NCI-H1417 treated with DMSO at 0.1 percent for 48 hours (cell line): ENCODE results near the gene SPINK6.

Experiments
- DNase-seq: peaks from one replicate; lab custom pipeline; 2025; lab: John Stamatoyannopoulos, UW

Gene SPINK6

GRCh38 chr5:148224117-148224742 is 21.4 kb downstream of the SPINK6 start:
- DNase-seq = no peak

GRCh38 chr5:148228392-148228984 is 25.6 kb downstream of the SPINK6 start:
- no peak for DNase-seq

- DNase-seq = no peak
Observed at GRCh38 chr5:148229840-148230239, 27.0 kb downstream of the SPINK6 start.

- DNase-seq = no peak
Observed at GRCh38 chr5:148230240-148230639, 27.4 kb downstream of the SPINK6 start.

GRCh38 chr5:148237785-148238417 is 35.1 kb downstream of the SPINK6 start:
- no peak for DNase-seq

- no peak for DNase-seq
Observed at GRCh38 chr5:148238418-148238794, 35.6 kb downstream of the SPINK6 start, which contains the start of gene MARCOL. MARCOL (plus strand) TSS chr5:148238525; CDS start chr5:148238598, 73 bp downstream.

- no peak for DNase-seq
Observed at GRCh38 chr5:148248894-148249293, 46.1 kb downstream of the SPINK6 start.

GRCh38 chr5:148255456-148255855 is 52.6 kb downstream of the SPINK6 start:
- DNase-seq = no peak

- DNase-seq = no peak
Observed at GRCh38 chr5:148259288-148259687, 56.4 kb downstream of the SPINK6 start.

- no peak for DNase-seq
Observed at GRCh38 chr5:148261221-148261620, 58.4 kb downstream of the SPINK6 start.
